HEK293T (cell line): ENCODE results near the gene MAP3K9.

Source experiments
- CTCF ChIA-PET: fragments of 350-600 bp; formaldehyde crosslinking; extraction: SDS; loops from one replicate; lab custom pipeline; 2021; ENCODE audit warnings: antibody characterized with exemption, inconsistent platforms; lab: Yijun Ruan, JAX
- POLR2A ChIA-PET: fragments of 350-600 bp; formaldehyde crosslinking; extraction: SDS; loops from one replicate; lab custom pipeline; 2020; ENCODE audit warnings: antibody characterized with exemption, inconsistent platforms; lab: Yijun Ruan, JAX
- DNase-seq: peaks from one replicate; pipeline ENCODE4 v3.0.0; 2012; ENCODE audit warnings: mixed read lengths; ENCODE audit errors: extremely low spot score
- ARNT ChIP-seq: fragments of 450-650 bp; IDR thresholded peaks from 2 replicates; pipeline ENCODE4 v1.6.1; 2017; ENCODE audit warnings: mild to moderate bottlenecking
- BHLHE40 ChIP-seq: fragments of 450-650 bp; IDR thresholded peaks from 2 replicates; pipeline ENCODE4 v1.6.1; 2016; ENCODE audit warnings: mild to moderate bottlenecking, moderate library complexity, borderline replicate concordance
- CTBP1 ChIP-seq: fragments of 450-650 bp; IDR thresholded peaks from 2 replicates; pipeline ENCODE4 v1.6.1; 2016; ENCODE audit warnings: borderline replicate concordance
- ELF4 ChIP-seq: fragments of 450-650 bp; IDR thresholded peaks from 2 replicates; pipeline ENCODE4 v1.6.1; 2017; ENCODE audit warnings: antibody characterized with exemption
- FOXA1 ChIP-seq: fragments of 450-650 bp; IDR thresholded peaks from 2 replicates; pipeline ENCODE4 v1.6.1; 2016; ENCODE audit warnings: mild to moderate bottlenecking
- FOXK2 ChIP-seq: fragments of 450-650 bp; IDR thresholded peaks from 2 replicates; pipeline ENCODE4 v1.6.1; 2016; ENCODE audit warnings: mild to moderate bottlenecking
- FOXM1 ChIP-seq: fragments of 450-650 bp; IDR thresholded peaks from 2 replicates; pipeline ENCODE4 v1.6.1; 2017; ENCODE audit warnings: mild to moderate bottlenecking, borderline replicate concordance
- HDGF ChIP-seq: fragments of 450-650 bp; IDR thresholded peaks from 2 replicates; pipeline ENCODE4 v1.6.1; 2017; ENCODE audit warnings: antibody characterized with exemption, borderline replicate concordance
- L3MBTL2 ChIP-seq: fragments of 450-650 bp; conservative IDR thresholded peaks from 2 replicates; pipeline ENCODE4 v1.6.1; 2016; ENCODE audit warnings: mild to moderate bottlenecking
- LEF1 ChIP-seq: fragments of 450-650 bp; IDR thresholded peaks from 2 replicates; pipeline ENCODE4 v1.6.1; 2017; ENCODE audit warnings: mild to moderate bottlenecking, borderline replicate concordance
- NFRKB ChIP-seq: fragments of 450-650 bp; IDR thresholded peaks from 2 replicates; pipeline ENCODE4 v1.6.1; 2016; ENCODE audit warnings: mild to moderate bottlenecking, moderate library complexity
- SP1 ChIP-seq: fragments of 450-650 bp; IDR thresholded peaks from 2 replicates; pipeline ENCODE4 v1.6.1; 2017
- SUZ12 ChIP-seq: fragments of 450-650 bp; IDR thresholded peaks from 2 replicates; pipeline ENCODE4 v1.6.1; 2016; ENCODE audit warnings: mild to moderate bottlenecking
- TARDBP ChIP-seq: fragments of 450-650 bp; IDR thresholded peaks from 2 replicates; pipeline ENCODE4 v1.6.1; 2016
- ZNF384 ChIP-seq: fragments of 450-650 bp; IDR thresholded peaks from 2 replicates; pipeline ENCODE4 v1.6.1; 2016
- TF ChIP-seq, protein P1 (sequence below): fragments of 450-650 bp; IDR thresholded peaks from 2 replicates; pipeline ENCODE4 v1.6.1; 2016

MAP3K9 gene

DNA sequence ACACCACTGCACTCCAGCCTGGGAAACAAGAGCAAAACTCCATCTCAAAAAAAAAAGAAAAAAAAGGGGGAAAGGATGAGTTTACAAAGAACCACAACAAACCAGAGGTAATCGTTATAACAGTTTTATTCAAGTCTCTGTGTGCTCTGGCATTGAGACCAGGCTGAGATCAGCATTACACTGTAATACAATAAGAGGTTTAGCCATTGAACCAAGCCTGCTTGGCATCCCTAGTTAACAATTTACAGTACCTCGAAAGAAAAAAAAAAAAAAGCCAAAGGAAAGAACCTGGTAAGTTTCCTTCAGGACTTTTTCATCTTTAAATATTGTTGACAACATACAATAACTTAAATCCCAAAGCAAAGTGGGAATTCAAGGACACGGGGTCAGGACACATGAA lies 86.9 kb downstream of the MAP3K9 start:
- no peak for DNase-seq
- TF ChIP-seq, protein P1, sequence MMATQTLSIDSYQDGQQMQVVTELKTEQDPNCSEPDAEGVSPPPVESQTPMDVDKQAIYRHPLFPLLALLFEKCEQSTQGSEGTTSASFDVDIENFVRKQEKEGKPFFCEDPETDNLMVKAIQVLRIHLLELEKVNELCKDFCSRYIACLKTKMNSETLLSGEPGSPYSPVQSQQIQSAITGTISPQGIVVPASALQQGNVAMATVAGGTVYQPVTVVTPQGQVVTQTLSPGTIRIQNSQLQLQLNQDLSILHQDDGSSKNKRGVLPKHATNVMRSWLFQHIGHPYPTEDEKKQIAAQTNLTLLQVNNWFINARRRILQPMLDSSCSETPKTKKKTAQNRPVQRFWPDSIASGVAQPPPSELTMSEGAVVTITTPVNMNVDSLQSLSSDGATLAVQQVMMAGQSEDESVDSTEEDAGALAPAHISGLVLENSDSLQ = no peak
- TF ChIP-seq CTBP1 = no peak
- no peak for TF ChIP-seq HDGF
- TF ChIP-seq ELF4 = no peak
- TF ChIP-seq FOXA1 = no peak
- TF ChIP-seq ARNT = no peak
- no peak for TF ChIP-seq FOXK2
- no peak for TF ChIP-seq LEF1
- TF ChIP-seq ZNF384 = no peak
- no peak for TF ChIP-seq FOXM1
- TF ChIP-seq TARDBP = no peak
- no peak for TF ChIP-seq L3MBTL2
- no peak for TF ChIP-seq NFRKB
- TF ChIP-seq BHLHE40 = no peak
- no peak for TF ChIP-seq SP1
- no peak for TF ChIP-seq SUZ12
- POLR2A ChIA-PET = no interaction called here
- CTCF ChIA-PET = no interaction called here

DNA sequence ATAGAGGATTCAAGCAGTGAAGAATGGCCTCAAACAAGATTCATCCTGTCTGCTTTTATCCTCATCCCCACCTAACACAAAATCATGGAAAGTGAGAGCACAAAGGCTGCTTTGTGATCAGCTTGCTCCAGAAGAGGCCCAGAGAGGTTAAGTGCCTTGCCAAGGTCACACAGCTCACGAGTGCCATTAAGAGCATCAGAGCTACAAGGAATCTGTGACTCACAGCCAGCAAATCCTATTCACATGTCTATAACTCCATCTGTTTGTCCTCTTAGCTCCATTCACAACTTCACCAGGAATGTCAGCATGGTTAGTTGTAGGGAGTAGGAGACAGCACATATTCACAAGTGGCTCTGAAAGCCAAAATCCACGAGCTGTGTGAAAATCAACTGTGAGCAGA lies 87.8 kb downstream of the MAP3K9 start:
- DNase-seq = no peak
- CTCF ChIA-PET = interaction anchor here (0.6 kb wide), 1 partner anchor 42 kb away, joined by 3 read pairs; no protein-coding TSS in a partner anchor

DNA sequence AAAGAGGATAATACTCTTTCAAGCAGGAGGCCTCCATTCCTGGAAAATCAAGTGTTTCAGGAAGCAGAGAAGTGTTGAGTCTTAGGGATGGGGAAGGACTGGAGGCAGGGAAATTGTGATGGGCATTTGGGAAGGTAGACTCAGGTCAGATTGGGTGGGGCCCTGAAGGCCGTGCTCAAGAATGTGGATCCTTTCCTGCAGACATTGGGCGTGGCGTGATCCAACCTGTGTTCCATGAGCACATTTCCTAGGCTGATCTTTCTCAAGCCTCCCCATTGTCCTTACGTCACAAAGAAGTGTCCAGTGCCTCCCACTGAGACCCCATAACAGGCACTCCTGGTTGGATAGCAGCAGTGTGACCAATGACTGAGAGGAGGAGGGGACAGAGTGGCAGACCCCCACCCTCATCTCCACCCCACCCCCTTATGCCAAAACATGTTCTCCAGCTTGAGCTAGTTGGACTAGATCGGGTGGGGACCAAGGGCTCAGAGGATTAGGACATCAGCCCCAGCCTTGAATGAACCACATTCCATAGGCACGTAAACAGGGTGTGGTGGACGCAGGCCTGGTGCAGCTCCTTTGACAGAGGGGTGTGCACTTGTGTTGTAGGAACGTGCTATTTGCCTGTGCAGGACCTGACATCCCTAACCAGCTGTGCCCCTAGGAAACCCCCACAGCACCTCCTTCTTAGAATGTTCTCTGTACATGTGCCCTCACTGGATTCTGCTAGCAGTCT lies 90.8 kb downstream of the MAP3K9 start:
- ChIA-PET CTCF (no interaction called here), POLR2A (no interaction called here)
- TF ChIP-seq ARNT (no peak), NFRKB (no peak), L3MBTL2 (no peak), SP1 (no peak), FOXM1 (no peak), FOXK2 (no peak), HDGF (no peak), ELF4 (no peak), SUZ12 (no peak)
- TF ChIP-seq, protein P1 = no peak
- no peak for DNase-seq

More for the DNA sequence above, 87.8 kb downstream of the MAP3K9 start:
- no peak for TF ChIP-seq ELF4
- no peak for TF ChIP-seq L3MBTL2
- TF ChIP-seq FOXM1 = no peak
- TF ChIP-seq HDGF = no peak
- no peak for TF ChIP-seq ARNT
- no peak for TF ChIP-seq CTBP1
- TF ChIP-seq, protein P1 = no peak
- no peak for TF ChIP-seq BHLHE40
- TF ChIP-seq NFRKB = no peak
- TF ChIP-seq FOXA1 = no peak
- no peak for TF ChIP-seq SP1
- POLR2A ChIA-PET = no interaction called here

DNA sequence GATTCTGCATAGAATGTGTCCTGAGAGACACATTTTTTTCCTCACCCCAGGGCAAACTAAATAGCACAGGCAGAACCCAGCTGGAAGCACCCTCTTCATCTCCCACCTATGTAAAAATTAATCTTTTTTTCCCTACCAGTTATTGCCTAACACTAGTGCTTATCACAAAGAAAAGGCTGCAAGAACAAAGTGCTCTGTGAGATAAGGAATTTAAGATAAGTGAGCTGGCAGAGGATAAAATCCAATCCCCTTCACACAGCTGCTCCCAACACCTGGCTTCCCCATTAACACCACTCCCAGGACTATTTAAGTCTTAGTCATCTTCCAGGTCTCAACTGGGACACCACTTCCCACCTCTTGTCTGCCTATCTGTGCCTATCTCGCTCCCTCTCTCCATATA lies 92.4 kb downstream of the MAP3K9 start:
- POLR2A ChIA-PET = no interaction called here
- DNase-seq = no peak
- TF ChIP-seq L3MBTL2 (no peak), NFRKB (no peak), SP1 (no peak)
- CTCF ChIA-PET = no interaction called here

DNA sequence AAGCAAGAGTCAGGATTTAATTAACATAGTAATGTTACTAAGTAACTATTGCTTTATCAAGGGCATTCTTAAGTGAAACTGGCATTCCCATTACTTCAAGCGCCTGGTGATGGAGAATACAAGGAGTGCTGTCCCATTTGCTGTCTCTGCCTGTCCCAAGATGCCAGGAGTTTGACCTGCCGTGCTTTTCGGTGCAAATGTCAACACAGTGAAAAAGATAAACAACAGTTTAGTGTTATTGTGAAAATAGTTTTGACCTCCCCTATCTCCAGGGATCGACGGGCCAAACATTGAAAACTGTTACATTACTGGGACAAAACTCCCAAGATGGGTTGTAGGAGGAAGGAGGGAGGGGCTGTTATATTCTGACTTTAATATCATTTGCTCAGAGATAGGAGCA lies 92.8 kb downstream of the MAP3K9 start:
- POLR2A ChIA-PET = no interaction called here
- TF ChIP-seq L3MBTL2 (no peak), FOXK2 (no peak), FOXA1 (no peak), ELF4 (no peak), FOXM1 (no peak), HDGF (no peak), CTBP1 (no peak), NFRKB (no peak), ARNT (no peak), SP1 (no peak), ZNF384 (no peak)
- TF ChIP-seq, protein P1 = no peak

More for the DNA sequence above, 92.8 kb downstream of the MAP3K9 start:
- no peak for DNase-seq
- CTCF ChIA-PET = interaction anchor here (0.6 kb wide), 1 partner anchor 20 kb away, joined by 5 read pairs; no protein-coding TSS in a partner anchor
